HepG2 (cell line): ENCODE measurements around the gene FAAP100. TPM values are rescaled to one million over a fixed set of nuclear protein-coding genes. Genes with fewer than 3 reads are reported as not detected.

ENCODE experiments used
- FOXA1 ChIP-seq, 2 experiments: fragments of 450-650 bp in 1 of 2; sonication (generic) in 1 of 2; formaldehyde crosslinking in 1 of 2; IDR thresholded peaks; 2 replicates each; pipeline versions ENCODE4 v1.4.0 to v1.6.1; 2016 to 2020; ENCODE audit warnings: missing genetic modification reagents in 1 of 2
- FOXK1 ChIP-seq: sonication (generic); formaldehyde crosslinking; IDR thresholded peaks from 2 replicates; pipeline ENCODE4 v1.4.0; 2020; ENCODE audit warnings: low read depth, missing genetic modification reagents, borderline replicate concordance
- MAFF ChIP-seq: IDR thresholded peaks from 2 replicates; pipeline ENCODE4 v1.6.1; 2011; ENCODE audit warnings: low read depth, low read length, improper control_type of control experiment
- MXI1 ChIP-seq: IDR thresholded peaks from 3 replicates; pipeline ENCODE4 v1.6.1; 2012; ENCODE audit warnings: low read depth, low read length, inconsistent platforms, borderline replicate concordance
- NR2C2 ChIP-seq: sonication (generic); formaldehyde crosslinking; IDR thresholded peaks from 2 replicates; pipeline ENCODE4 v1.4.0; 2020; ENCODE audit warnings: missing genetic modification reagents, mild to moderate bottlenecking, moderate library complexity, borderline replicate concordance
- NR2F2 ChIP-seq: IDR thresholded peaks from 2 replicates; pipeline ENCODE4 v1.6.1; 2012; ENCODE audit warnings: low read depth, inconsistent platforms, borderline replicate concordance
- NR3C1 ChIP-seq: sonication (generic); formaldehyde crosslinking; IDR thresholded peaks from 2 replicates; pipeline ENCODE4 v1.4.0; 2020; ENCODE audit warnings: missing genetic modification reagents
- PPARG ChIP-seq: conservative IDR thresholded peaks from 2 replicates; pipeline ENCODE4 v1.6.1; 2016; ENCODE audit warnings: missing biosample characterization, missing genetic modification reagents
- RARG ChIP-seq: sonication (generic); formaldehyde crosslinking; IDR thresholded peaks from 2 replicates; pipeline ENCODE4 v1.4.0; 2020; ENCODE audit warnings: low read depth, mild to moderate bottlenecking, missing genetic modification reagents
- TBX2 ChIP-seq: sonication (generic); formaldehyde crosslinking; IDR thresholded peaks from 2 replicates; pipeline ENCODE4 v1.5.0; 2020; ENCODE audit warnings: missing genetic modification reagents, mild to moderate bottlenecking, borderline replicate concordance
- polyA plus RNA-seq, 8 experiments: library from polyadenylated mRNA; depleted of rRNA in 3 of 8; stranded (reverse) in 7 of 8; unstranded in 1 of 8; fragments of >200 nt; fragmentation: Illumina TruSeq in 4 of 8; extraction: Trizol in 4 of 8; gene quantifications; 2 replicates each; pipeline versions ENCODE4 v1.2.1 to v1.2.3, GENCODE V29; 2011 to 2016; ENCODE audit warnings: low read depth in 4 of 8, missing spikeins in 1 of 8, mixed read lengths in 1 of 8; ENCODE audit not compliant: insufficient read depth in 1 of 8
- total RNA-seq, 5 experiments: library from RNA; depleted of rRNA; stranded (reverse); fragments of >200 nt; fragmentation: Illumina TruSeq; extraction: Trizol; gene quantifications; 2 replicates each; pipeline ENCODE4 v1.2.3, GENCODE V29; 2016; ENCODE audit warnings: low read depth in 1 of 5
- TF ChIP-seq, protein P1 (sequence below): sonication (generic); formaldehyde crosslinking; IDR thresholded peaks from 2 replicates; pipeline ENCODE4 v1.5.1; 2020; ENCODE audit warnings: mild to moderate bottlenecking, missing genetic modification reagents, borderline replicate concordance
- TF ChIP-seq, protein P2 (sequence below): sonication (generic); formaldehyde crosslinking; IDR thresholded peaks from 2 replicates; pipeline ENCODE4 v1.4.0; 2020; ENCODE audit warnings: mild to moderate bottlenecking, missing genetic modification reagents, borderline replicate concordance
- TF ChIP-seq, protein P3 (sequence below): IDR thresholded peaks from 2 replicates; pipeline ENCODE4 v1.6.1; 2016; ENCODE audit warnings: mild to moderate bottlenecking

The FAAP100 gene
- total and polyA plus RNA-seq, 2 of the 13 experiments (the other 11 are each of a cell fraction or from before 2014, with no cell fraction given), result 7.6 to 20.8 TPM

DNA sequence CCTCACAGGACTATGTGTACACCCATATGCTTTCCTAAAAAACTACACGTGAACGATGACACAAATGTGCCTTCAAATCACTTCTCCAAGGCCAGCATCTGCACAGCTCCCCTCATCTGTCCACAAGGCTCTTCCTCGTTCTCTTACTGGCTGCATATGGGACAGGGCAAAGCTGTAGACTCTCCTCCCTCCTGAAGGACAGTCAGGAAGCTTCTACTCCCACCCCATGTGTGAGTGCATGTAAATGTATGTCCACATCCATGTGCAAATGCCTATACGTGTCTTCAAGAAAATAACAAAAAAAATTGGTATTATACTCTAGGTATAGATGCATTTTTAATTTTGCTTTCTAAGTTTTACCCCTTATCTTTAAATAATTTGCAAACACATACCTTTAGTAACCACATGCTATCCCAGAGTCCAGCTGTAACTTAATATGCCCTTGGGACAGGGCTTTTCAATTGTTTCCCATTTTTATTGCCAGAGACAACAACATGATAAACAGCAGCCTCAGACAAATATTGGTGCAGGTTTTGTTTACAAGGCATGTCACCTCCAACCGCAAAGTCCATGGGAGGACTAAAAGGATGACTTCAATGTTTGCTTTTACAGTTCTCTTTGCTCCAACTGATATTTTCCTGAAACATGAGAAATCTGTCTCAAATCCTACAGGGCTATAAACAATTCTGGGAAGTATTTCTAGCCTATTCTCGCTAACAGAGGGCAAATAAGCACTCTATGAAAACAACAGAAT is 31.6 kb upstream of the FAAP100 start (continued):
- TF ChIP-seq, protein P1, sequence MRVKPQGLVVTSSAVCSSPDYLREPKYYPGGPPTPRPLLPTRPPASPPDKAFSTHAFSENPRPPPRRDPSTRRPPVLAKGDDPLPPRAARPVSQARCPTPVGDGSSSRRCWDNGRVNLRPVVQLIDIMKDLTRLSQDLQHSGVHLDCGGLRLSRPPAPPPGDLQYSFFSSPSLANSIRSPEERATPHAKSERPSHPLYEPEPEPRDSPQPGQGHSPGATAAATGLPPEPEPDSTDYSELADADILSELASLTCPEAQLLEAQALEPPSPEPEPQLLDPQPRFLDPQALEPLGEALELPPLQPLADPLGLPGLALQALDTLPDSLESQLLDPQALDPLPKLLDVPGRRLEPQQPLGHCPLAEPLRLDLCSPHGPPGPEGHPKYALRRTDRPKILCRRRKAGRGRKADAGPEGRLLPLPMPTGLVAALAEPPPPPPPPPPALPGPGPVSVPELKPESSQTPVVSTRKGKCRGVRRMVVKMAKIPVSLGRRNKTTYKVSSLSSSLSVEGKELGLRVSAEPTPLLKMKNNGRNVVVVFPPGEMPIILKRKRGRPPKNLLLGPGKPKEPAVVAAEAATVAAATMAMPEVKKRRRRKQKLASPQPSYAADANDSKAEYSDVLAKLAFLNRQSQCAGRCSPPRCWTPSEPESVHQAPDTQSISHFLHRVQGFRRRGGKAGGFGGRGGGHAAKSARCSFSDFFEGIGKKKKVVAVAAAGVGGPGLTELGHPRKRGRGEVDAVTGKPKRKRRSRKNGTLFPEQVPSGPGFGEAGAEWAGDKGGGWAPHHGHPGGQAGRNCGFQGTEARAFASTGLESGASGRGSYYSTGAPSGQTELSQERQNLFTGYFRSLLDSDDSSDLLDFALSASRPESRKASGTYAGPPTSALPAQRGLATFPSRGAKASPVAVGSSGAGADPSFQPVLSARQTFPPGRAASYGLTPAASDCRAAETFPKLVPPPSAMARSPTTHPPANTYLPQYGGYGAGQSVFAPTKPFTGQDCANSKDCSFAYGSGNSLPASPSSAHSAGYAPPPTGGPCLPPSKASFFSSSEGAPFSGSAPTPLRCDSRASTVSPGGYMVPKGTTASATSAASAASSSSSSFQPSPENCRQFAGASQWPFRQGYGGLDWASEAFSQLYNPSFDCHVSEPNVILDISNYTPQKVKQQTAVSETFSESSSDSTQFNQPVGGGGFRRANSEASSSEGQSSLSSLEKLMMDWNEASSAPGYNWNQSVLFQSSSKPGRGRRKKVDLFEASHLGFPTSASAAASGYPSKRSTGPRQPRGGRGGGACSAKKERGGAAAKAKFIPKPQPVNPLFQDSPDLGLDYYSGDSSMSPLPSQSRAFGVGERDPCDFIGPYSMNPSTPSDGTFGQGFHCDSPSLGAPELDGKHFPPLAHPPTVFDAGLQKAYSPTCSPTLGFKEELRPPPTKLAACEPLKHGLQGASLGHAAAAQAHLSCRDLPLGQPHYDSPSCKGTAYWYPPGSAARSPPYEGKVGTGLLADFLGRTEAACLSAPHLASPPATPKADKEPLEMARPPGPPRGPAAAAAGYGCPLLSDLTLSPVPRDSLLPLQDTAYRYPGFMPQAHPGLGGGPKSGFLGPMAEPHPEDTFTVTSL (CRISPR knock-in tag), result peak; percentile 32; the same call in 1 of the 2 replicates
- TF ChIP-seq MAFF (0 out of 2 replicates have a peak, but pooled peaks have one; percentile 2), RARG (CRISPR knock-in tag) (0 out of 2 replicates have a peak, but pooled peaks have one; percentile 63), NR2F2 (peak; percentile 82; the same call in 1 of the 2 replicates), TBX2 (CRISPR knock-in tag) (peak; percentile 58; the same call in 1 of the 2 replicates), FOXK1 (peak; percentile 58; the same call in 1 of the 2 replicates), NR3C1 (CRISPR knock-in tag) (no peak), NR2C2 (CRISPR knock-in tag) (0 out of 2 replicates have a peak, but pooled peaks have one; percentile 19), FOXA1 (IDR thresholded peaks at IDR 0.05) (peak; percentile 44; the same call in 1 of the 2 replicates), FOXA1 (CRISPR knock-in tag; IDR thresholded peaks at IDR 0.05) (no peak), PPARG (CRISPR knock-in tag) (0 out of 2 replicates have a peak, but pooled peaks have one; percentile 14), MXI1 (peak; percentile 40; the same call in 1 of the 3 replicates)
- TF ChIP-seq, protein P2, sequence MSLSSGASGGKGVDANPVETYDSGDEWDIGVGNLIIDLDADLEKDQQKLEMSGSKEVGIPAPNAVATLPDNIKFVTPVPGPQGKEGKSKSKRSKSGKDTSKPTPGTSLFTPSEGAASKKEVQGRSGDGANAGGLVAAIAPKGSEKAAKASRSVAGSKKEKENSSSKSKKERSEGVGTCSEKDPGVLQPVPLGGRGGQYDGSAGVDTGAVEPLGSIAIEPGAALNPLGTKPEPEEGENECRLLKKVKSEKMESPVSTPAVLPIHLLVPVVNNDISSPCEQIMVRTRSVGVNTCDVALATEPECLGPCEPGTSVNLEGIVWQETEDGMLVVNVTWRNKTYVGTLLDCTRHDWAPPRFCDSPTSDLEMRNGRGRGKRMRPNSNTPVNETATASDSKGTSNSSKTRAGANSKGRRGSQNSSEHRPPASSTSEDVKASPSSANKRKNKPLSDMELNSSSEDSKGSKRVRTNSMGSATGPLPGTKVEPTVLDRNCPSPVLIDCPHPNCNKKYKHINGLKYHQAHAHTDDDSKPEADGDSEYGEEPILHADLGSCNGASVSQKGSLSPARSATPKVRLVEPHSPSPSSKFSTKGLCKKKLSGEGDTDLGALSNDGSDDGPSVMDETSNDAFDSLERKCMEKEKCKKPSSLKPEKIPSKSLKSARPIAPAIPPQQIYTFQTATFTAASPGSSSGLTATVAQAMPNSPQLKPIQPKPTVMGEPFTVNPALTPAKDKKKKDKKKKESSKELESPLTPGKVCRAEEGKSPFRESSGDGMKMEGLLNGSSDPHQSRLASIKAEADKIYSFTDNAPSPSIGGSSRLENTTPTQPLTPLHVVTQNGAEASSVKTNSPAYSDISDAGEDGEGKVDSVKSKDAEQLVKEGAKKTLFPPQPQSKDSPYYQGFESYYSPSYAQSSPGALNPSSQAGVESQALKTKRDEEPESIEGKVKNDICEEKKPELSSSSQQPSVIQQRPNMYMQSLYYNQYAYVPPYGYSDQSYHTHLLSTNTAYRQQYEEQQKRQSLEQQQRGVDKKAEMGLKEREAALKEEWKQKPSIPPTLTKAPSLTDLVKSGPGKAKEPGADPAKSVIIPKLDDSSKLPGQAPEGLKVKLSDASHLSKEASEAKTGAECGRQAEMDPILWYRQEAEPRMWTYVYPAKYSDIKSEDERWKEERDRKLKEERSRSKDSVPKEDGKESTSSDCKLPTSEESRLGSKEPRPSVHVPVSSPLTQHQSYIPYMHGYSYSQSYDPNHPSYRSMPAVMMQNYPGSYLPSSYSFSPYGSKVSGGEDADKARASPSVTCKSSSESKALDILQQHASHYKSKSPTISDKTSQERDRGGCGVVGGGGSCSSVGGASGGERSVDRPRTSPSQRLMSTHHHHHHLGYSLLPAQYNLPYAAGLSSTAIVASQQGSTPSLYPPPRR (CRISPR knock-in tag), result peak; percentile 83
- TF ChIP-seq, protein P3, sequence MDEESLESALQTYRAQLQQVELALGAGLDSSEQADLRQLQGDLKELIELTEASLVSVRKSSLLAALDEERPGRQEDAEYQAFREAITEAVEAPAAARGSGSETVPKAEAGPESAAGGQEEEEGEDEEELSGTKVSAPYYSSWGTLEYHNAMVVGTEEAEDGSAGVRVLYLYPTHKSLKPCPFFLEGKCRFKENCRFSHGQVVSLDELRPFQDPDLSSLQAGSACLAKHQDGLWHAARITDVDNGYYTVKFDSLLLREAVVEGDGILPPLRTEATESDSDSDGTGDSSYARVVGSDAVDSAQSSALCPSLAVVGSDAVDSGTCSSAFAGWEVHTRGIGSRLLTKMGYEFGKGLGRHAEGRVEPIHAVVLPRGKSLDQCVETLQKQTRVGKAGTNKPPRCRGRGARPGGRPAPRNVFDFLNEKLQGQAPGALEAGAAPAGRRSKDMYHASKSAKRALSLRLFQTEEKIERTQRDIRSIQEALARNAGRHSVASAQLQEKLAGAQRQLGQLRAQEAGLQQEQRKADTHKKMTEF (CRISPR knock-in tag), result peak; percentile 68; the same call in 1 of the 2 replicates
